Right lobe of liver (tissue), 6 donors: ENCODE measurements around the gene ZBTB42. TPM values are rescaled to one million over a fixed set of nuclear protein-coding genes. Genes with fewer than 3 reads are reported as not detected.
A peak's percentile ranks its signal among the peaks of the same experiment; 100 is the strongest.

Experiments used
- ATAC-seq, 4 donors: fragments of 200-7000 bp; cut with Tn5 transposase; one replicate each; pipeline ENCODE4 v1.9.1; 2020; ENCODE audit warnings: mild to moderate bottlenecking in 4 of 4, moderate library complexity in 4 of 4
- DNase-seq, 3 donors: peaks; one replicate each; pipeline ENCODE4 v3.0.0-alpha.2; 2020
- H3K27ac ChIP-seq, 3 donors: fragments of 200-600 bp; one replicate each; pipeline ENCODE4 v1.8.0; 2022
- H3K27me3 ChIP-seq, 2 donors: fragments of 200-600 bp; one replicate each; pipeline ENCODE4 v1.8.0; 2022
- H3K36me3 ChIP-seq, 4 donors: fragments of 200-600 bp; sonication (generic) in 1 of 4; one replicate each; pipeline versions ENCODE4 v1.5.1 to v1.8.0; 2017 to 2022; ENCODE audit warnings: control low read depth in 1 of 4
- H3K4me1 ChIP-seq, 4 donors: fragments of 200-600 bp; sonication (generic) in 1 of 4; one replicate each; pipeline versions ENCODE4 v1.5.1 to v1.8.0; 2017 to 2022; ENCODE audit warnings: control low read depth in 1 of 4
- H3K4me3 ChIP-seq, 3 donors: fragments of 200-600 bp; one replicate each; pipeline ENCODE4 v1.8.0; 2022
- H3K9me3 ChIP-seq, 4 donors: fragments of 200-600 bp; sonication (generic) in 1 of 4; one replicate each; pipeline versions ENCODE4 v1.5.1 to v1.8.0; 2017 to 2022; ENCODE audit warnings: control low read depth in 1 of 4
- POLR2A ChIP-seq: fragments of 450-650 bp; IDR thresholded peaks from one replicate; pipeline ENCODE4 v1.6.1; 2017; ENCODE audit warnings: antibody characterized with exemption, mild to moderate bottlenecking
- WGBS: methylation state at CpG from one replicate; pipeline ENCODE4 v1.1.6; 2018; ENCODE audit warnings: low coverage, low lambda C conversion rate; ENCODE audit not compliant: insufficient coverage; ENCODE audit errors: missing lambda C conversion rate; 5-methylcytosine and 5-hydroxymethylcytosine counted together
- intact Hi-C, 2 donors: fragments of 100-400 bp; cut with DNase I; formaldehyde crosslinking; loops; one replicate each; pipeline versions ENCODE4 v1.11.2 to v1.14.1; 2022
- long read RNA-seq: library from polyadenylated mRNA; unstranded; transcript quantifications from one replicate; pipeline ENCODE4 v2.0.0, GENCODE V29; 2019
- total RNA-seq, 6 experiments: library from RNA; depleted of rRNA in 2 of 6; stranded (reverse); fragments of >200 nt in 2 of 6; fragmentation: NEBNext Ultra II Directional in 3 of 6; extraction: Animal tissue kit (Norgen Biotek cat#: 25700) in 3 of 6; gene quantifications; one replicate each; pipeline versions ENCODE4 v1.1.0 to v1.2.4, GENCODE V29; 2016 to 2023
- TF ChIP-seq, protein P1 (sequence below), 4 donors: fragments of 200-600 bp in 3 of 4; fragments of 450-650 bp in 1 of 4; IDR thresholded peaks; one replicate each; pipeline versions ENCODE4 v1.5.1 to v1.8.0; 2016 to 2022; ENCODE audit warnings: antibody characterized with exemption in 4 of 4, mild to moderate bottlenecking in 2 of 4
- donor health status: DM: no; HTN: yes; CAD: no.
- donor health status: DM: no; HTN: no; CAD: no.
- donor health status: DM: no; HTN: no; CAD: no.
- donor health status: DM: no; HTN: yes; CAD: no.
- donor health status: DM: no; HTN: yes; CAD: no.

Gene ZBTB42
- total RNA-seq: 10 to 100 TPM in 2 of 6 experiments, 1 to 10 TPM in 4; 2.2 to 13.7 (median 3.6) TPM
- long read RNA-seq, partial matches to known transcripts: 0 of 1 reads
- long read RNA-seq, other reads (novel, unspliced or antisense): 0 of 1 reads

DNA sequence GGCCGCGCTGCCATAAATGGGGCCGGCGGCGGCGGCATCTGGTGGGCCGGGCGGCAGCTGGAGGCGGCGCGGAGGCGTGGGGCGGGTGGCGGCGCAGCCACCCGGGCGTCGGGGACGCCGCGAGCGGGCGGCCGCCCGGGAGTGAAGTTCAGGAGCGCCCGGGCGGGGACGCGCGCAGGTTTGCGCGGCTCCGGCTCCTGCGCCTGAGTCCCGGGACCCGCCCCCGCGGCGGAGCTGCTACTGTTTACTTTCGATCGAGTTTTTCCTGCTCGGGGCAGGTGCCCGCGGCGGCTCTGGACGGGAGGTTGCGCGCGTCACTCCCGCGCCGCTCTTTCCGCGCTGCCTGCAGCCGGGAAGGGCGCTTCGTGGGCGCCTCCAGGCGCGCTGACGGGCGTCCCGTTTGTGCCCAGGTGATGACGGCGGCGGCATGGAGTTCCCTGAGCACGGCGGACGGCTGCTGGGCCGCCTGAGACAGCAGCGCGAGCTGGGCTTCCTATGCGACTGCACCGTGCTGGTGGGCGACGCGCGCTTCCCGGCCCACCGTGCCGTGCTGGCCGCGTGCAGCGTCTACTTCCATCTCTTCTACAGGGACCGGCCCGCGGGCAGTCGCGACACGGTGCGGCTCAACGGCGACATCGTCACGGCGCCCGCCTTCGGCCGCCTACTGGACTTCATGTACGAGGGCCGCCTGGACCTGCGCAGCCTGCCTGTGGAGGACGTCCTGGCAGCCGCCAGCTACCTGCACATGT lies at the start of gene ZBTB42:
Gene ZBTB42, plus strand, starts transcription at position 331 of the 749 bp plus-strand sequence. Its CDS starts 97 bp downstream, at position 428.
- WGBS: no CpG with 5 or more reads among the region's 105 CpGs
- peak; percentile 72 for TF ChIP-seq POLR2A
- TF ChIP-seq, protein P1, sequence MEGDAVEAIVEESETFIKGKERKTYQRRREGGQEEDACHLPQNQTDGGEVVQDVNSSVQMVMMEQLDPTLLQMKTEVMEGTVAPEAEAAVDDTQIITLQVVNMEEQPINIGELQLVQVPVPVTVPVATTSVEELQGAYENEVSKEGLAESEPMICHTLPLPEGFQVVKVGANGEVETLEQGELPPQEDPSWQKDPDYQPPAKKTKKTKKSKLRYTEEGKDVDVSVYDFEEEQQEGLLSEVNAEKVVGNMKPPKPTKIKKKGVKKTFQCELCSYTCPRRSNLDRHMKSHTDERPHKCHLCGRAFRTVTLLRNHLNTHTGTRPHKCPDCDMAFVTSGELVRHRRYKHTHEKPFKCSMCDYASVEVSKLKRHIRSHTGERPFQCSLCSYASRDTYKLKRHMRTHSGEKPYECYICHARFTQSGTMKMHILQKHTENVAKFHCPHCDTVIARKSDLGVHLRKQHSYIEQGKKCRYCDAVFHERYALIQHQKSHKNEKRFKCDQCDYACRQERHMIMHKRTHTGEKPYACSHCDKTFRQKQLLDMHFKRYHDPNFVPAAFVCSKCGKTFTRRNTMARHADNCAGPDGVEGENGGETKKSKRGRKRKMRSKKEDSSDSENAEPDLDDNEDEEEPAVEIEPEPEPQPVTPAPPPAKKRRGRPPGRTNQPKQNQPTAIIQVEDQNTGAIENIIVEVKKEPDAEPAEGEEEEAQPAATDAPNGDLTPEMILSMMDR (IDR thresholded peaks at IDR 0.05): no peak
- Histone ChIP-seq H3K27me3 (no peaks in the 10 kb centered on the region), H3K4me1 (peaks cover 3 to 26% (median 11%) of the 10 kb centered on the region in 4 donors), H3K27ac (peak within 1 kb of the TSS; percentile 72 to 96 (median 94)), H3K9me3 (no peaks in the 10 kb centered on the region), H3K36me3 (no peaks in the 10 kb centered on the region), H3K4me3 (peak within 1 kb of the TSS; percentile 69 to 79 (median 75))
- ATAC-seq: peak; percentile 64 to 79 (median 70)
- intact Hi-C loops: no loop called here
- peak; percentile 87 to 93 (median 91) for DNase-seq

DNA sequence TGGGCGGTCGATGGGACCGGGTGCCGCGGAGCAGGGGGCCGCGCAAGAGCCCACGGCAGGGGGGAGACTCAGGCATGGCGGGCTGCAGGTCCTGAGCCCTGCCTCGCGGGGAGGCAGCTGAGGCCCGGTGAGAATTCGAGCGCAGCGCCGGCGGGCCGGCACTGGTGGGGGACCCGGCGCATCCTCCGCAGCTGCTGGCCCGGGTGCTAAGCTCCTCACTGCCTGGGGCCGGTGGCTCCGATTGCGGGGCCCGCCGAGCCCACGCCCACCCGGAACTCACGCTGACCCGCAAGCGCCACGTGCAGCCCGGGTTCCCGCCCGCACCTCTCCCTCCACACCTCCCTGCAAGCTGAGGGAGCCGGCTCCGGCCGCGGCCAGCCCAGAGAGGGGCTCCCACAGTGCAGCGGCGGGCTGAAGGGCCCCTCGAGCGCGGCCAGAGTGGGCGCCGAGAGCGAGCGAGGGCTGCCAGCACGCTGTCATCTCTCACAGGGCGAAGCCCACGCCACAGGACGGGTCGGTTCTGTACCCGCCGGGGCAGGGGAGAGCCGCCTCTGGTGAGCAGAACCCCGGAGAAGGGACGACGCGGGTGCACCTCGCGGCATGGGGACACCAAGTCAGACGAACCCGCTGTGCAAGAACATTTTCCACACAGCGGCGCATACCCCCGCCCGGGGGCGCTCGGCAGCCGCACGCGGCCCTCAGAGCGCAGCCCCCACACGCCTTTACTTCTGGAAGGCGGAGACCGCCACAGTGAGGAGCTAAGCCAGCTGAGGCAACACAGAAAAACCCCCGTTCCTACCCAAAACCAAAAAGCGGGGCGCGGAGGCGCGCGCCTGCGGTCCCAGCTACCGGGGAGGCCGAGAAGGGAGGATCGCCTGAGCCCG lies 49.1 kb upstream of the ZBTB42 start:
- intact Hi-C loops: no loop called here
- H3K4me3 ChIP-seq: peak overlapping the region; percentile 13 to 76 (median 38)
- peaks cover 0 to 13% (median 5%) of the 10 kb centered on the region in 4 donors for H3K36me3 ChIP-seq
- no peaks in the 10 kb centered on the region for H3K9me3 ChIP-seq
- ATAC-seq: no peak
- 53% methylated on average over 13 of the region's 90 CpGs for WGBS
- peaks cover 0 to 66% (median 27%) of the 10 kb centered on the region in 4 donors for H3K4me1 ChIP-seq
- peak overlapping the region; percentile 74 to 77 (median 75) for H3K27ac ChIP-seq
- H3K27me3 ChIP-seq: no peaks in the 10 kb centered on the region
- TF ChIP-seq, protein P1 (IDR thresholded peaks at IDR 0.05): no peak
- TF ChIP-seq POLR2A: no peak
- DNase-seq: no peak

DNA sequence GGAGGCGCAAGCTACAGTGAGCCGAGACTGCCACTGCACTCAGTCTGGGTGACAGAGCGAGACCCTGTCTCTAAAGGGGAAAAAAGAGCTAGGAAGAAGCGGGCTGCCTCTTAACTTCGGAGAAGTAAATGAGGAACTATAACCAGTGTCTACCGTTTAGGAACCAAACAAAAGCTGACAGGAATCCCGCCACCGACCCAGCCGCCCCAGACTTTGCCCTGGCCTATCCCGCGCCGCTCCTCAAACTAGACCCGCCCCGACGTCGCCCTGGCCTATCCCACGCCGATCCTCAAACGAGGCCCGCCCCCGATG lies 48.5 kb upstream of the ZBTB42 start:
- WGBS: 0% methylated on average over 9 of the region's 21 CpGs

More for the DNA sequence above, 48.5 kb upstream of the ZBTB42 start:
- TF ChIP-seq, protein P1 (IDR thresholded peaks at IDR 0.05): no peak
- TF ChIP-seq POLR2A: peak; percentile 40
- no peak for ATAC-seq
- DNase-seq: no peak
- intact Hi-C loops: no loop called here
- H3K4me1 ChIP-seq: peaks cover 0 to 60% (median 25%) of the 10 kb centered on the region in 4 donors
- H3K9me3 ChIP-seq: no peaks in the 10 kb centered on the region
- H3K27ac ChIP-seq: peak overlapping the region; percentile 74 to 77 (median 75)
- peaks cover 0 to 19% (median 5%) of the 10 kb centered on the region in 4 donors for H3K36me3 ChIP-seq
- H3K4me3 ChIP-seq: peak overlapping the region; percentile 13 to 76 (median 38)
- no peaks in the 10 kb centered on the region for H3K27me3 ChIP-seq
